Endothelial cell (in vitro differentiated cells): Measurements from ENCODE around the gene ERBB3. TPM values are rescaled to one million over a fixed set of nuclear protein-coding genes. Genes with fewer than 3 reads are reported as not detected.
A peak's percentile ranks its signal among the peaks of the same experiment; 100 is the strongest.

Experiments used
- DNase-seq: peaks from one replicate; pipeline ENCODE4 v3.0.0; 2021; ENCODE audit warnings: low spot score
- H3K27ac Mint-ChIP-seq: one replicate; pipeline ENCODE4 v1.8.0; 2021; ENCODE audit warnings: mixed read lengths, inconsistent platforms; ENCODE audit not compliant: unreplicated experiment
- H3K27me3 Mint-ChIP-seq: one replicate; pipeline ENCODE4 v1.8.0; 2021; ENCODE audit warnings: mild to moderate bottlenecking, moderate library complexity, mixed read lengths, inconsistent platforms; ENCODE audit not compliant: unreplicated experiment
- H3K36me3 Mint-ChIP-seq: one replicate; pipeline ENCODE4 v1.8.0; 2021; ENCODE audit warnings: mild to moderate bottlenecking, low read depth, mixed read lengths, inconsistent platforms; ENCODE audit not compliant: unreplicated experiment
- H3K4me1 Mint-ChIP-seq: one replicate; pipeline ENCODE4 v1.8.0; 2021; ENCODE audit warnings: mild to moderate bottlenecking, mixed read lengths, inconsistent platforms; ENCODE audit not compliant: unreplicated experiment
- H3K4me3 Mint-ChIP-seq: one replicate; pipeline ENCODE4 v1.8.0; 2021; ENCODE audit warnings: mild to moderate bottlenecking, mixed read lengths, inconsistent platforms; ENCODE audit not compliant: unreplicated experiment
- H3K9me3 Mint-ChIP-seq: one replicate; pipeline ENCODE4 v1.8.0; 2021; ENCODE audit warnings: mixed read lengths, inconsistent platforms; ENCODE audit not compliant: unreplicated experiment
- total RNA-seq: library from RNA; stranded (reverse); fragmentation: NEBNext Ultra II Directional; extraction: Animal tissue kit (Norgen Biotek cat#: 25700); gene quantifications from one replicate; pipeline ENCODE4 v1.2.1, GENCODE V29; 2021; ENCODE audit not compliant: unreplicated experiment
- TF ChIP-seq, protein P1 (sequence below): fragments of 200-600 bp; sonication (generic); IDR thresholded peaks from one replicate; pipeline ENCODE4 v1.5.0; 2021; ENCODE audit warnings: antibody characterized with exemption; ENCODE audit not compliant: unreplicated experiment

ERBB3 gene
- total RNA-seq, 1 donor from 2014 or later, result 4.2 TPM

DNA sequence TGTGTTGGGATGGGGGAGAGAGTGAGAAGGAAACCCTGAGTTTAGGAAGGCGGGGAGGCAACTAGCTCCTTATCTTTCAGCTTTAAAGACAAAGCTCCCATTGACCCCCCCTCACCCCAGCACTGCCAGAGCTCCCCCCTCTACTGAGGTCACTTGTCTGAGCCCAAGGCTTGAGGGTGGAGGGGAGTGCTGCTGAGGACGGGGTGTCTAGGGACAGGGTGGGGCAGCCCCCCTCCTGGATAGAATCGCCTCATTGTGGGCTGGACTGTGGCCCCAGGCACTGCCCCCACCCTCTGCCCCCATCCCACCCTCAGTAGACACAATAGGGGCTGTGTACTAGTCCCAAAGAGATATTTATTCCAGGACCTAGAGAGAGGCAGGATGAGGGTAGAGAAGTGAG, 3.0 kb downstream of the ERBB3 start:
- H3K27me3 Mint-ChIP-seq, result peaks cover 10% of the 10 kb centered on the region
- DNase-seq, result no peak
- TF ChIP-seq, protein P1, sequence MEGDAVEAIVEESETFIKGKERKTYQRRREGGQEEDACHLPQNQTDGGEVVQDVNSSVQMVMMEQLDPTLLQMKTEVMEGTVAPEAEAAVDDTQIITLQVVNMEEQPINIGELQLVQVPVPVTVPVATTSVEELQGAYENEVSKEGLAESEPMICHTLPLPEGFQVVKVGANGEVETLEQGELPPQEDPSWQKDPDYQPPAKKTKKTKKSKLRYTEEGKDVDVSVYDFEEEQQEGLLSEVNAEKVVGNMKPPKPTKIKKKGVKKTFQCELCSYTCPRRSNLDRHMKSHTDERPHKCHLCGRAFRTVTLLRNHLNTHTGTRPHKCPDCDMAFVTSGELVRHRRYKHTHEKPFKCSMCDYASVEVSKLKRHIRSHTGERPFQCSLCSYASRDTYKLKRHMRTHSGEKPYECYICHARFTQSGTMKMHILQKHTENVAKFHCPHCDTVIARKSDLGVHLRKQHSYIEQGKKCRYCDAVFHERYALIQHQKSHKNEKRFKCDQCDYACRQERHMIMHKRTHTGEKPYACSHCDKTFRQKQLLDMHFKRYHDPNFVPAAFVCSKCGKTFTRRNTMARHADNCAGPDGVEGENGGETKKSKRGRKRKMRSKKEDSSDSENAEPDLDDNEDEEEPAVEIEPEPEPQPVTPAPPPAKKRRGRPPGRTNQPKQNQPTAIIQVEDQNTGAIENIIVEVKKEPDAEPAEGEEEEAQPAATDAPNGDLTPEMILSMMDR, result no peak

DNA sequence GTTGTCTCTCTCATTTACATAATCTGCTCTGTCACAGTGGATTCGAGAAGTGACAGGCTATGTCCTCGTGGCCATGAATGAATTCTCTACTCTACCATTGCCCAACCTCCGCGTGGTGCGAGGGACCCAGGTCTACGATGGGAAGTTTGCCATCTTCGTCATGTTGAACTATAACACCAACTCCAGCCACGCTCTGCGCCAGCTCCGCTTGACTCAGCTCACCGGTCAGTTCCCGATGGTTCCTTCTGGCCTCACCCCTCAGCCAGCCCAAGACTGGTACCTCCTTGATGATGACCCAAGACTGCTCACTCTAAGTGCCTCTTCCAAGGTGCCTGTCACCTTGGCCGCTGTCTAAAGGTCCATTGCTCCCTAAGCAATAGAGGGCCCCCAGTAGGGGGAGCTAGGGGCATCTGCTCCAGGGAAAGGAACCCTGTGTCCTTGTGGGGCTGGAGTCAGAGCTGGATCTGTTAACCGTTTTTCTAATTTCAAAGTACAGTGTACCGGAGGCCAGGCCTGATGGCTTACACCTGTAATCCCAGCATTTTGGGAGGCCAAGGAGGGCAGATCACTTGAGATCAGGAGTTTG, 5.1 kb downstream of the ERBB3 start:
- H3K9me3 Mint-ChIP-seq, result no peaks in the 10 kb centered on the region
- TF ChIP-seq, protein P1, result peak; percentile 34
- peak; percentile 61 for DNase-seq
- peaks cover 8% of the 10 kb centered on the region for H3K27me3 Mint-ChIP-seq
- H3K27ac Mint-ChIP-seq, result no peak overlapping the region
- H3K36me3 Mint-ChIP-seq, result no peaks in the 10 kb centered on the region
- H3K4me3 Mint-ChIP-seq, result no peak overlapping the region
- H3K4me1 Mint-ChIP-seq, result peaks cover 10% of the 10 kb centered on the region

More for the DNA sequence above, 3.0 kb downstream of the ERBB3 start:
- Mint-ChIP-seq H3K9me3 (no peaks in the 10 kb centered on the region), H3K36me3 (no peaks in the 10 kb centered on the region), H3K4me1 (peaks cover 13% of the 10 kb centered on the region), H3K27ac (no peak overlapping the region), H3K4me3 (no peak overlapping the region)

DNA sequence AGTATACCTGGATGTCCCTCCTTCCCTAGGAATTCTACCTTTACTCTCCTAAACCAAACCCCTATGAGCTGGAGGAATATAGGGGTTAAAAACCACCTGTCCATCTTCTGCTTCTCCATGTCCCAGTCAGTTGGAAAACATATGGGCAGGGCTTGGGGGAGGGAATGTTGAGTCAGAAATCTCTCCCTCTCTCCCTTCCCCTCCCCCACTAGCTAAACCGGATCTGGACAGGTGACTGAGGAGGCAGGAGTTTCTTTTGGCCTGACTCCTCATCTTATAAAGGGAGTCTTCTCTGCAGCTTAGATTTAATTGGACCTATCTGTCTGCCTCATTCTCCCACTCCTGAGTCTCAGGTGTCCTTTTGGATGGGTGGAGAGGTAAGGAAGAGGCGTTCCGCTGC, 6.1 kb downstream of the ERBB3 start:
- Mint-ChIP-seq H3K4me1 (peaks cover 6% of the 10 kb centered on the region), H3K27me3 (peaks cover 8% of the 10 kb centered on the region), H3K4me3 (no peak overlapping the region), H3K36me3 (peaks cover 3% of the 10 kb centered on the region), H3K9me3 (no peaks in the 10 kb centered on the region), H3K27ac (no peak overlapping the region)
- TF ChIP-seq, protein P1, result no peak
- DNase-seq, result no peak

DNA sequence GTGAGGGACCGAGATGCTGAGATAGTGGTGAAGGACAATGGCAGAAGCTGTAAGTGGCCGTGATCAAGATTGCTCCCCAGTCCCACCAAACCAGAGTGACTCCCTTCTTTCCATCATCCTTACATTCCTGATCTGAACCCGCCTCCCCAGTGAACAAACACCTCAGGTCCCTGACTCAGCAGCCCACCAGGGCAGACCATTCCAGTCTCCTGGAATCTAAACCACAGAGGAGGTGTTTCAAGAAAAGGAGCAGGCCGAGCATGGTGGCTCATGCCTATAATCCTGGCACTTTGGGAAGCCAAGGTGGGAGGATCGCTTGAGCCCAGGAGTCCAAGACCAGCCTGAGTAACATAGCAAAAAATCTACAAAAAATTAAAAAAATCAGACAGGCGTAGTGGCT, 6.6 kb downstream of the ERBB3 start:
- Mint-ChIP-seq H3K36me3 (peaks cover 3% of the 10 kb centered on the region), H3K27me3 (peaks cover 8% of the 10 kb centered on the region), H3K27ac (no peak overlapping the region), H3K4me3 (no peak overlapping the region), H3K9me3 (no peaks in the 10 kb centered on the region), H3K4me1 (peaks cover 3% of the 10 kb centered on the region)
- no peak for DNase-seq
- TF ChIP-seq, protein P1, result no peak

DNA sequence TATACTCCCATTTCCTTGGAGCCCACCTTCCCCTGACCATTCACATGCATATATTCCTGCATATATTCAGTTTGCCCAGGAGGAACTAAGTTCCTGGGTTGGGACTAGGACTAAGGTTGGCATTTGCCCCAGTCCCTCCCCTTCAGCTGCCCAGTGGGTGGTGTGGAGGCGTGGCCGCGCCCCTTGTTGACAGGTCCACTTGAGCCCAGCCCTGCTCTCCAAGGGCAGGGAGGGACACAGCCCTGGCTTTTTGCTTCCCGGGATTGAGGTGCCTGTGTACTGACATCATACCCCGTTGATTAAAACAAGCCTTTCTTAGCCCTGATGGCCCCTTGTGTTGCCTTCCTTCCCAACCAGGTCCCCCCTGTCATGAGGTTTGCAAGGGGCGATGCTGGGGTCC, 7.3 kb downstream of the ERBB3 start:
- no peak overlapping the region for H3K27ac Mint-ChIP-seq
- H3K36me3 Mint-ChIP-seq, result peaks cover 3% of the 10 kb centered on the region
- TF ChIP-seq, protein P1, result no peak
- peaks cover 6% of the 10 kb centered on the region for H3K27me3 Mint-ChIP-seq
- H3K4me1 Mint-ChIP-seq, result no peaks in the 10 kb centered on the region
- H3K9me3 Mint-ChIP-seq, result no peaks in the 10 kb centered on the region
- no peak overlapping the region for H3K4me3 Mint-ChIP-seq
- no peak for DNase-seq
